ENCODE results near the gene PARD6B. TPM values are rescaled to one million over a fixed set of nuclear protein-coding genes. Genes with fewer than 3 reads are reported as not detected.
"Not testable (repeated sequence)": the region's sequence is repeated elsewhere in the genome, so short reads cannot be mapped to it uniquely, and the experiment has no call there.

Gene PARD6B
- total and polyA plus RNA-seq, 4 donors: 0.92 to 2.6 (median 1.6) TPM

DNA sequence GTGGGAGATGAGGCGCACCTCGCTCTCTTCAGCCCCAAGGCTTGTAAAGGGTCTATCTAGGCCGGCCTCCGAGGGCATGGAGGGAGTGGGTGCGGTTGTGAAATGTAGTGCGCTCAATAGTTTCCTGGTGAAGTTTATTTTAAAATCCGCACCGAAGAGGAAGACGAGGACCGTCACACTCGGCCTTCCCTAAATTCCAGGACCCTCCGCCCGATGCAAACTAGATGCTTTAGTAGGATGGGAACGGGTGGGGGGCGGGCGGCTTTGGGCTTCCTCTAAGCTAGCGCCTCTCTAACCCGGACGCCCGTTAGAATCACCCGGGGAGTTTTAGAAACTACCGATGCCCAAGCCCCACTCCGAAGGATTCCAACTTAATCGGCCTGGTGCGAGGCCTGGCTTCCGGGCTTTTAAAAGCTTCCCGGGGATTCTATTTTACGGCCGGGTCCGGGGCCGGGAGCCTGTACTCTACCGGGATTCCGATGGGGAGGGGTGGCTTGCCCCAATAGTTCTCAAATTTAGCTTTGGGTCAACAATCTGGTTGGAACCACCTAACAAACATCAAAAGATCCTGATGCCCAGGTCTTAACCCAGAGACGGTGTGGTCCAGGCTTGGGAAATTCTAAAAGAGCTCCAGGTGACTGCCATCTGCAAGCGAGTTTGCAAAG, 62.9 kb downstream of the PARD6B start:
- Histone ChIP-seq H3K4me1 (ENCODE audit: control insufficient read depth in 1 of 2, insufficient read depth in 2 of 2, low read length in 2 of 2) (no peaks in the 10 kb centered on the region), H3K4me3 (ENCODE audit: low read length in 2 of 2) (no peak overlapping the region), H3K27ac (ENCODE audit: low read depth in 1 of 2, low read length in 2 of 2) (no peak overlapping the region), H3K9me3 (ENCODE audit: control insufficient read depth, low read length) (no peaks in the 10 kb centered on the region), H3K36me3 (ENCODE audit: control insufficient read depth in 1 of 2, insufficient read depth in 2 of 2, low read length in 1 of 2) (no peaks in the 10 kb centered on the region), H3K27me3 (ENCODE audit: control insufficient read depth in 1 of 2, insufficient read depth in 2 of 2, low read length in 1 of 2) (no peaks in the 10 kb centered on the region)
- peak in 1 of 2 donors; percentile 64 for DNase-seq
- ATAC-seq (ENCODE audit: low FRiP score): no peak
- 10 to 14% methylated on average over 35 of the region's 35 CpGs for WGBS, 2 donors
- intact Hi-C loops (cut with DNase I): loop anchor here in 1 of 2 donors (10.0 kb wide), 1 partner anchor 510 kb away; no protein-coding TSS in a partner anchor

DNA sequence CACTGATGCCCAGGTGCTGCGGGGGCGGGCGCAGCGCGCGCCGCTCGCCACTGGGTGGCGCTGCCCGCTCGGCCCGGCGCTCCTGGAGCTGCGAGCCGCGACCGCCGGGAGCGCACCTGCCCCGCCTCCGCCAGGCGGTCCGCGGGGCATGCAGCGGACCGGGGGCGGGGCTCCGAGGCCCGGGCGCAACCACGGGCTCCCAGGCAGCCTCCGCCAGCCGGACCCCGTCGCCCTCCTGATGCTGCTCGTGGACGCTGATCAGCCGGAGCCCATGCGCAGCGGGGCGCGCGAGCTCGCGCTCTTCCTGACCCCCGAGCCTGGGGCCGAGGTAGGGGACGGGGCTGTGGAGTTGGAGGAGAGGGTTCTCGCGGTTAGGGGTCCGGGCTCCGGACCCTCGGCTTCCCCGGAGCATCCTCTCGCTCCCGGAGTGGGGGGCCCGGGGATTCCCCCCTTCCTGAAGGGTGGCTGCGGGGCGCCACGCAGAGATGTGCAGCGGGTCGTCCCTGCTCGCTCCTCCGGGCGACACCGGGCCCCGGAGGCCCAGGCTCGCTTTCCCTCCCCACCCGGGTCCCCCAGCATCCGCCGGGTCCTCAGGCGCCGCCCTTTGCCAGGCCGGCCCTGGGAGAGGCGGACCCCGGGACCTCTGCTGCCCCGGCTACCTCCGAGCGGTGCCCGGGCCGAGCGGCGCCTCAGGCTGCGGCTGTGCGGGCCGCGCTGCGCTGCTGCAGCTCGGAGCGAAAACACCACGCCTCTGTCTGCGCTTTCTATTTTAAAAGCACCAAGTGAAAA, 63.7 kb downstream of the PARD6B start, which contains the start of gene BCAS4:
BCAS4 (plus strand) TSS at position 216 of the 789 bp plus-strand sequence; CDS start at position 239, 23 bp downstream.
- peak within 1 kb of the TSS; percentile 88 to 95 for H3K4me3 ChIP-seq (ENCODE audit: low read length in 2 of 2)
- H3K9me3 ChIP-seq (ENCODE audit: control insufficient read depth, low read length): no peaks in the 10 kb centered on the region
- no peaks in the 10 kb centered on the region for H3K4me1 ChIP-seq (ENCODE audit: control insufficient read depth in 1 of 2, insufficient read depth in 2 of 2, low read length in 2 of 2)
- peak; percentile 92 for ATAC-seq (ENCODE audit: low FRiP score)
- 1% methylated on average over 78 to 92 of the region's 92 CpGs for WGBS, 2 donors
- H3K36me3 ChIP-seq (ENCODE audit: control insufficient read depth in 1 of 2, insufficient read depth in 2 of 2, low read length in 1 of 2): no peaks in the 10 kb centered on the region
- DNase-seq: peak; percentile 75 to 89
- intact Hi-C loops (cut with DNase I): loop anchor here (1.0 to 10.0 kb wide), 3 partner anchors 132 to 510 kb away; no protein-coding TSS in a partner anchor
- H3K27ac ChIP-seq (ENCODE audit: low read depth in 1 of 2, low read length in 2 of 2): peak within 1 kb of the TSS in 1 of 2 donors; percentile 31
- H3K27me3 ChIP-seq (ENCODE audit: control insufficient read depth in 1 of 2, insufficient read depth in 2 of 2, low read length in 1 of 2): no peaks in the 10 kb centered on the region

DNA sequence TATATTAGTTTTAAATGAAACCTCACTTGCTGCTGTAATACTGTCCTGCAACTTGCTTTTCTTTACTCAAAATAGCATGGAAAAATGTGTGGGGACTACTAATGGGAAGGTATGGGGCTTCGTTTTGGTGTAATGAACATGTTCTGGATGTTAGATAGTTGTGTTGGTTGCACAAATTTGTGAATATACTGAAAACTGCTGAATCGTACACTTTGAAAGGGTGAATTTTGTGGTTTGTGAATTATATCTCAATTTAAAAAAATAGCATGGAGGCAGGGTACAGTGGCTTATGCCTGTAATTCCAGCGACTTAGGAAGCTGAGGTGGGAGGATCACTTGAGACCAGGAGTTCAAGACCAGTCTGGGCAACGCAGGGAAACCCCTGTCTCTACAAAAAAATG, 65.8 kb downstream of the PARD6B start:
- Histone ChIP-seq H3K4me3 (ENCODE audit: low read length in 2 of 2) (no peak overlapping the region), H3K27me3 (ENCODE audit: control insufficient read depth in 1 of 2, insufficient read depth in 2 of 2, low read length in 1 of 2) (no peaks in the 10 kb centered on the region), H3K9me3 (ENCODE audit: control insufficient read depth, low read length) (no peaks in the 10 kb centered on the region), H3K27ac (ENCODE audit: low read depth in 1 of 2, low read length in 2 of 2) (no peak overlapping the region), H3K4me1 (ENCODE audit: control insufficient read depth in 1 of 2, insufficient read depth in 2 of 2, low read length in 2 of 2) (no peaks in the 10 kb centered on the region), H3K36me3 (ENCODE audit: control insufficient read depth in 1 of 2, insufficient read depth in 2 of 2, low read length in 1 of 2) (no peaks in the 10 kb centered on the region)
- intact Hi-C loops (cut with DNase I): loop anchor here in 1 of 2 donors (5.0 to 10.0 kb wide), 2 partner anchors 130 to 508 kb away; no protein-coding TSS in a partner anchor
- no peak for ATAC-seq (ENCODE audit: low FRiP score)
- no peak for DNase-seq
- 92 to 96% methylated on average over 4 of the region's 4 CpGs for WGBS, 2 donors

DNA sequence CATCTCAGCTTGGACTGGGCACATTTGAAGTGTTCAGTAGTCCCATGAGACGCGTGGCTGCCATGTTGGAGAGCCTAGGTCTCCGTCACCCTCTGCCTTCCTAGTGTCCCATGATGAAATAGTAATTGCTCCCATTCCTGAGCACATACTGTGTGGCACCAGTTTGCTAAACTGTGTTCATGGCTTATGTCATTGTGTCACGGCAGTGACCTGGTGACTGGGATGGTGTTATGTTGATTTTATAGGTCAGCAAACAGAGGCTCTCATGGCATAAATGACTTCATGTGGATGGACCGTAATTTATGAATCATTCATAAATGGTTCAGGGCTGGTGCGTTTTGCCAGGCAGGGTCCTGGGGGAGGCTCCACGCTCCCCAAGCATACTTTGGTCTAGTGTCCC, 67.3 kb downstream of the PARD6B start:
- no peaks in the 10 kb centered on the region for H3K27me3 ChIP-seq (ENCODE audit: control insufficient read depth in 1 of 2, insufficient read depth in 2 of 2, low read length in 1 of 2)
- 91 to 92% methylated on average over 7 of the region's 7 CpGs for WGBS, 2 donors
- H3K36me3 ChIP-seq (ENCODE audit: control insufficient read depth in 1 of 2, insufficient read depth in 2 of 2, low read length in 1 of 2): no peaks in the 10 kb centered on the region
- H3K4me1 ChIP-seq (ENCODE audit: control insufficient read depth in 1 of 2, insufficient read depth in 2 of 2, low read length in 2 of 2): no peaks in the 10 kb centered on the region
- no peaks in the 10 kb centered on the region for H3K9me3 ChIP-seq (ENCODE audit: control insufficient read depth, low read length)
- DNase-seq (peak in 1 of 2 donors; percentile 34), ATAC-seq (ENCODE audit: low FRiP score) (no peak)
- intact Hi-C loops (cut with DNase I): loop anchor here in 1 of 2 donors (5.0 to 10.0 kb wide), 2 partner anchors 129 to 506 kb away; no protein-coding TSS in a partner anchor
- H3K4me3 ChIP-seq (ENCODE audit: low read length in 2 of 2): no peak overlapping the region
- no peak overlapping the region for H3K27ac ChIP-seq (ENCODE audit: low read depth in 1 of 2, low read length in 2 of 2)

DNA sequence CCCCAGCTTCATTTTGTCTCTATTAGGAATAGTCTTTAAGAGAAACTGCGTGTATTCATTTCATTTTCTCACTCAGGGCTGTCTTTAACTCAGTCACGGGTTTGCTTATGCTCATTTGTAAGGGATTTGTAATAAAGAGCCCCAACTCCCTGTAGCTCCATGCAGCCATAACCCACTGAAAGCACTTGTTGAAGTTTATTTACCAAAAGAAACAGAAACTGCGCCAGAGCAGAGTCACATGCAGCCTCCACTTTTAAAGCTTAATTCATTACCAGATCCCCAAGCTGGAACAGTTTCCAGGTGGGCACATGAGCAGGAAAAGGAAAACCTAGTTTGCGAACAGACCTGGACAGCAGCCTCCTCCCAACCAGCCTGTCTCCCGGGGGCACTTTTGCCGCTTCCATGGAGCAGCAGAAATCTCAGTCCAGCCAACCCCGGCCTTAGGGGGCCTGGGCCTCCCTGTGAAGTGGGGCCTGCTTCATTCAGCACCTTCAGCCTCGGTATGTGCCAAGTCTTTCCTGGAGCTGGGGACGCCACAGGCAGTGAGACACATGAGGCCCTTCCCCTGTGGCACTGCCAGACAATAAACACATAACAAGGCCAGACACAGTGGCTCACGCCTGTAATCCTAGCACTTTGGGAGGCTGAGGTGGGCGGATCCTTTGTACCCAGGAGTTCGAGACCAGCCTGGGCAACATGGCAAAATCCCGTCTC, 68.0 kb downstream of the PARD6B start:
- Histone ChIP-seq H3K27me3 (ENCODE audit: control insufficient read depth in 1 of 2, insufficient read depth in 2 of 2, low read length in 1 of 2) (no peaks in the 10 kb centered on the region), H3K27ac (ENCODE audit: low read depth in 1 of 2, low read length in 2 of 2) (no peak overlapping the region), H3K4me3 (ENCODE audit: low read length in 2 of 2) (no peak overlapping the region), H3K9me3 (ENCODE audit: control insufficient read depth, low read length) (no peaks in the 10 kb centered on the region), H3K36me3 (ENCODE audit: control insufficient read depth in 1 of 2, insufficient read depth in 2 of 2, low read length in 1 of 2) (no peaks in the 10 kb centered on the region), H3K4me1 (ENCODE audit: control insufficient read depth in 1 of 2, insufficient read depth in 2 of 2, low read length in 2 of 2) (no peaks in the 10 kb centered on the region)
- 77 to 86% methylated on average over 13 of the region's 13 CpGs for WGBS, 2 donors
- no peak for ATAC-seq (ENCODE audit: low FRiP score)
- peak in 1 of 2 donors; percentile 47 for DNase-seq
- intact Hi-C loops (cut with DNase I): loop anchor here in 1 of 2 donors (5.0 to 10.0 kb wide), 2 partner anchors 128 to 505 kb away; no protein-coding TSS in a partner anchor

DNA sequence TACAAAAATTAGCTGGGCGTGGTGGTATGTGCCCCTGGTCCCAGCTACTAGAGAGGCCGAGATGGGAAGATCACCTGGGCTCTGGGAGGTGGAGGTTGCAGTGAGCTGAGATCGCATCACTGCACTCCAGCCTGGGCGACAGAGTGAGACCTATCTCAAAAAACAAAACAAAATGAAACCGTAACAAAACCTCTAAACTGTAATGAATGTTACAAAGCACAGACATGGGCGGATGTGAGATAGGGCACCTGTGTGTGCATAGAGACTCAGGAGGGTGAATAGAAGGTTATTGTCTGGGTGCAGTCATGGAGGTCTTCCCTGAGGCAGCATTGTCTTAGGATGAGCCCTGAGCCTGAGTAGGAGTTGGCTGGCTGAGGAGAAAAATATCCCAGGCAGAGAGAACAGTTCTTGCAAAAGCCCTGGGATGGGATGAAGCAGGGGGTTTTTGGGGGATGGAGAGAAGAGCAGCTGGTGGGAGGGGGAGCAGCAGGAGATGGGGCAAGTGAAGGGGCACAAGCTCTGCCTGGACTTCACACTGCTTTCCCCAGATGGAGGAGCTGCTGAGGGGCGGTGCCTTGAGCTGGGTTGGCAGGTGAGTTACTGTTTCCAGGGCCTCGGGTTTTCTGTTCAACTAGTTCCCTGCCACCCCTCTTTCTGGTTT, 68.6 kb downstream of the PARD6B start:
- H3K27me3 ChIP-seq (ENCODE audit: control insufficient read depth in 1 of 2, insufficient read depth in 2 of 2, low read length in 1 of 2): no peaks in the 10 kb centered on the region
- no peaks in the 10 kb centered on the region for H3K36me3 ChIP-seq (ENCODE audit: control insufficient read depth in 1 of 2, insufficient read depth in 2 of 2, low read length in 1 of 2)
- no peak overlapping the region for H3K27ac ChIP-seq (ENCODE audit: low read depth in 1 of 2, low read length in 2 of 2)
- H3K4me3 ChIP-seq (ENCODE audit: low read length in 2 of 2): no peak overlapping the region
- no peaks in the 10 kb centered on the region for H3K9me3 ChIP-seq (ENCODE audit: control insufficient read depth, low read length)
- ATAC-seq (ENCODE audit: low FRiP score) (no peak), DNase-seq (peak in 1 of 2 donors; percentile 40)
- WGBS, 2 donors: 93 to 99% methylated on average over 8 of the region's 8 CpGs
- H3K4me1 ChIP-seq (ENCODE audit: control insufficient read depth in 1 of 2, insufficient read depth in 2 of 2, low read length in 2 of 2): no peaks in the 10 kb centered on the region
- intact Hi-C loops (cut with DNase I): loop anchor here in 1 of 2 donors (5.0 to 10.0 kb wide), 2 partner anchors 127 to 505 kb away; no protein-coding TSS in a partner anchor

DNA sequence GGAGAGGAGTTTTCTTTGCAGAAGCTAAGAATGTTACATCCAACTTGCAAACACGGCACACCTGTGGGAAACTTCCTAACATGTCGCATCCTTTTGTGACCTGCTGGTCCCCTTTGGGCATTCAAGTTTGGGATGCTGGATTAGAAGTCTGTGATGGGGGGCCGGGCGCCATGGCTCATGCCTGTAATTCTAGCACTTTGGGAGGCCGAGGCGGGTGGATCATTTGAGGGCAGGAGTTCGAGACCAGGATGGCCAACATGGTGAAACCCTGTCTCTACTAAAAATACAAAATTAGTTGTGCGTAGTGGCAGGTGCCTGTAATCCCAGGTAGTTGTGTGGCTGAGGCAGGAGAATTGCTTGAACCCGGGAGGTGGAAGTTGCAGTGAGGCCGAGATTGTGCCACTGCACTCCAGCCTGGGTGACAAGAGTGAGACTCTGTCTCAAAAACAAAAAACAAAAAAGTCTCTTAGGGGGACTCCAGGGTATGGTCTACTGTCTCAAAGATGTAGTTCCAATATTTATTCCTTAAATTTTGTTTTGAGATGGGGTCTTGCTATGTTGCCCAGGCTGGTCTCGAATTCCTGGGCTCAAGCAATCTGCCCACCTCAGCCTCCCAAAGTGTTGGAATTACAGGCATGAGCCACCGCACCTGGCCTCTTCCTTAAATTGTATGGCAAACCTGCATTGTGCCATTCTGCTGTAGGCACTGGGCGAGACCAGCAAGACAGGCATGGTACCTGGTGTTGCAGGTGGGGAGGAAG, 69.8 kb downstream of the PARD6B start:
- H3K27me3 ChIP-seq (ENCODE audit: control insufficient read depth in 1 of 2, insufficient read depth in 2 of 2, low read length in 1 of 2); H3K4me1 ChIP-seq (ENCODE audit: control insufficient read depth in 1 of 2, insufficient read depth in 2 of 2, low read length in 2 of 2); H3K27ac ChIP-seq (ENCODE audit: low read depth in 1 of 2, low read length in 2 of 2); H3K9me3 ChIP-seq (ENCODE audit: control insufficient read depth, low read length); intact Hi-C loops (cut with DNase I); H3K4me3 ChIP-seq (ENCODE audit: low read length in 2 of 2); ATAC-seq (ENCODE audit: low FRiP score); H3K36me3 ChIP-seq (ENCODE audit: control insufficient read depth in 1 of 2, insufficient read depth in 2 of 2, low read length in 1 of 2); DNase-seq: not testable (repeated sequence)
- WGBS, 2 donors: 97 to 98% methylated on average over 13 of the region's 13 CpGs

Measured in aorta (tissue), 5 donors.